Cardiac fibroblast (primary cell): ENCODE measurements around the gene KRT77.

Source experiments
- DNase-seq, 2 donors: peaks; one replicate each; pipeline versions ENCODE4 v3.0.0 to v3.0.0-alpha.2; 2010; ENCODE audit warnings: low read depth in 2 of 2
- H3K4me3 ChIP-seq, 2 donors: replicated peaks in 1 of 2; 1 replicate in 1 of 2; 2 replicates in 1 of 2; pipeline ENCODE4 v1.5.1; 2011; ENCODE audit warnings: low read depth in 2 of 2, low read length in 2 of 2, mild to moderate bottlenecking in 2 of 2, moderate library complexity in 1 of 2
- TF ChIP-seq, protein P1 (sequence below): IDR thresholded peaks from one replicate; pipeline ENCODE4 v1.5.1; 2011; ENCODE audit warnings: low read depth, mild to moderate bottlenecking, low read length, inconsistent platforms

The KRT77 gene

DNA sequence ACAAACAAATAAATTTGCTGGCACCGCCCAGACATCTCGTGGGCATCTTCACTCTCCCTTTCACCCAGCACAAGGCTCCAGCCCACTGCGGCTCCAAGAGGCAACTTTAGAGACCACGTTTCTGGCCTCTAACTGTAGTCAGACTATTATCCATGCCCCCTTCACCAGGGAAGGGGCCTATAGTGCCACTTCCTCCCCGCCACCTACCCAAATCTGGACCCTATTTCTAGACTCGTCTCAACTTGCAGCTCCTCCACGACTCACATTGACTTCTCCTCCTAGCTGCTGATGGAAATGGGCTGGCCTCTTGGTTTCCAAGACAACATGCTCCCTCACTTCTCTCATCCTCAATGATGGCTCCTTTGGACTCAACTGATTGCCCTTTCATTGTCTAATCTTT lies 35.4 kb downstream of the KRT77 start:
- no peak for DNase-seq
- H3K4me3 ChIP-seq: no peak overlapping the region
- TF ChIP-seq, protein P1, sequence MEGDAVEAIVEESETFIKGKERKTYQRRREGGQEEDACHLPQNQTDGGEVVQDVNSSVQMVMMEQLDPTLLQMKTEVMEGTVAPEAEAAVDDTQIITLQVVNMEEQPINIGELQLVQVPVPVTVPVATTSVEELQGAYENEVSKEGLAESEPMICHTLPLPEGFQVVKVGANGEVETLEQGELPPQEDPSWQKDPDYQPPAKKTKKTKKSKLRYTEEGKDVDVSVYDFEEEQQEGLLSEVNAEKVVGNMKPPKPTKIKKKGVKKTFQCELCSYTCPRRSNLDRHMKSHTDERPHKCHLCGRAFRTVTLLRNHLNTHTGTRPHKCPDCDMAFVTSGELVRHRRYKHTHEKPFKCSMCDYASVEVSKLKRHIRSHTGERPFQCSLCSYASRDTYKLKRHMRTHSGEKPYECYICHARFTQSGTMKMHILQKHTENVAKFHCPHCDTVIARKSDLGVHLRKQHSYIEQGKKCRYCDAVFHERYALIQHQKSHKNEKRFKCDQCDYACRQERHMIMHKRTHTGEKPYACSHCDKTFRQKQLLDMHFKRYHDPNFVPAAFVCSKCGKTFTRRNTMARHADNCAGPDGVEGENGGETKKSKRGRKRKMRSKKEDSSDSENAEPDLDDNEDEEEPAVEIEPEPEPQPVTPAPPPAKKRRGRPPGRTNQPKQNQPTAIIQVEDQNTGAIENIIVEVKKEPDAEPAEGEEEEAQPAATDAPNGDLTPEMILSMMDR: no peak

DNA sequence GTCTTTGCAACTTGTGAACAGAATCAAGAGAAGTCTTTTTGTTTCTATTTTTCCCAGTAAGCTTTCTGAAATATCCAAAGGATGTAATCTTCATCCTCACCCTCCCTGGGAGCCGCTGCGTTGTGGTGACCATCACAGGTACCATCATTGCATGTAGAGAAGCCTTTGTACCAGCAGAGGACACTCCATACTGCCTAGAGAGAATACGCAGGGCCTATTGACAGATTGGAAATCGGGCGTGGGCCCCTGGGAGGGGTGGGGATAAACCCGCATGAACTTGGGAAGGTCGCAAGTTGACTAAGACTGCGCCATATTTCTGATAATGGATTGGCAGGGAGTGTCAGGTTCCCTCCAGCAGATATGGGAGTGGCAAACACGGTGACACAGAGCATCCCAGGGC lies 35.8 kb downstream of the KRT77 start:
- H3K4me3 ChIP-seq: no peak overlapping the region
- no peak for DNase-seq
- TF ChIP-seq, protein P1: peak; percentile 22

DNA sequence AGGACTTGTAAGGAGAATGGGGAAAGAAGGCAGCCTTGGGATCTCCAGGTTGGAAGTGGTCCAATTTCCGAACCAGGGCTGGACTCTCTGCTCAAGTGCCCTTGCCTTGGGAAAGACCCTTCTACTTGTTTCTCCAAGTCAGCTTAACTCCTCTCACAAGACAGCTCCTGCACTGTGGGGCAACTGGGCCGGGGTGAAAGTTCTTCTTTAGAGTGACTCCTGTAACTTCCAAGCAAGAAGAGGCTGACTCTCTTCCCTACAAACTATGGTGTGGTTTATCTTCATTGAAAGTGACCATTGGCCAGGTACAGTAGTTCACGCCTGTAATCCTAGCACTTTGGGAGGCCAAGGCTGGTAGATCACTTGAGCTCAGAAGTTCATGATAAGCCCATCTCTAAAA lies 36.9 kb downstream of the KRT77 start:
- TF ChIP-seq, protein P1: no peak
- no peak for DNase-seq
- no peak overlapping the region for H3K4me3 ChIP-seq

DNA sequence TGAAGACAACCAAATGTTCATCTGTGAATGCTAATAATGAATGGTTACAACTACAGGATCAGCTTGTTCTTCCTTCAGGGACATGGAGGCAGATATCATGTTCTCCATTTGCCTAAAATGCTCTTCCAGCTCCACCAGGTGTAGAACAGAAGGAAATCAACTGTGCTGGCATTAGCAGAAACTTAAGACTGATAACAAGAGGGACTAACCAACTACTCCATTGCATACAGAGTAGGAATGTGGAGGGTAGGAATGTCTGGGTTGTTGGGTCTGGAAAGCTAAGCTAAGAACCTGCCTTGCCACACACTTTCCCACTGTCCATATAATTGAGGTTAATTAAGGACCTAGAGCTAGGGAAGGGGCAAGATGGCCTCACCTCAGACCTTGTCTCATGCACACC lies 39.9 kb downstream of the KRT77 start:
- TF ChIP-seq, protein P1: no peak
- no peak overlapping the region for H3K4me3 ChIP-seq
- DNase-seq: no peak

DNA sequence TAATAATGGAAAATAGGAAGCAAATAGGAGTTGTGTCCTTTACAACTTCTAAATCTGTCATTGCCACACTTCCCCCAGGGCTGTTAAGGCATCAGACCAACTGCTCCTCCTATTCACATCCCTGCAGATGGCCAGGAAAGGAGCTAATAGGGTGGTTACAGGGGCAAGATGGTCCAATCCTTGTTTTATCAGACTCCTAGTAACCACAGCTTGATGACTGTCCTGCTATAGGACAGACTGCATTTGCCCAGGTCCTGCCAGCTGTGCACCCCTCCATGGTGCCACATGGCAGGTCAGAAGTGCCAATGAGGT lies 40.5 kb downstream of the KRT77 start:
- no peak for DNase-seq
- H3K4me3 ChIP-seq: no peak overlapping the region
- TF ChIP-seq, protein P1: no peak

DNA sequence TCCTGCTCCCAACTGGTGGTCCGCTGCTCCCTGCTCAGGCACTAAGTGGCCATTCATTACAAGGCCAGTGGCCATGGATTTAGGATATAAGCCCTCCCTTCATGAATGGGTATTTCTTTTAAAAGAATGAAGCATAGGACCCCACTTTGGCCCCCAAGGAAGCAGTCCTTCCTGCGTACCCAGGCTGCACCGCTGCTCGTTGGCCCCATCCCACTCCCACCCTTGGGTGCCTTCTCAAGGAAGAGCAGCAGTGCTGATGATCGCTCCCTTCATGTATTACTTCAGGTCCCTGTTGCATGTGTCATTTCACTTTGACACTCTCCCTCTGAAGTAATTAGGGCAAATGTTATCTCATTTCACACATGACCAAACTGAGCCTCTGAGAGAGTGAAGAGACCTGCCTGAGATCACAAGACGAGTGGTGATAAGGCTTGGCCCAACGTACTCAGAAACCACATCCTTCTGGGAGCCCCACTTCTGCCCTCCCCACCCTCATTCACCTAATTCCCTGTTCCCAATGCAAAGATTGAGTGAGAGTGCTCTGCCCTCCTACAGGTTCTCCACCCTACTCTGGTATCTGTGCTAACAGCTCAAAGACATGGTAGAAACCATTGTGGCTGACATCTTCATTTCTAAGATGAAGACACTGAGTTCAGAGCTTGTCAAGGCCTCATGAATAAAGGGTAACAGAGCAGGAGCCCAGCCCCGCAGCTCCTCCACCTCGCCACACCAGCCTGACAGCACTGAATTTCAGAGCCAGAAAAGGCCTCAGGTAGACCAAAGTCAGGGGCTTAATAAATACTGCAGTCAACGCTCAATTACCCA lies 41.0 kb downstream of the KRT77 start:
- TF ChIP-seq, protein P1: no peak
- no peak overlapping the region for H3K4me3 ChIP-seq

DNA sequence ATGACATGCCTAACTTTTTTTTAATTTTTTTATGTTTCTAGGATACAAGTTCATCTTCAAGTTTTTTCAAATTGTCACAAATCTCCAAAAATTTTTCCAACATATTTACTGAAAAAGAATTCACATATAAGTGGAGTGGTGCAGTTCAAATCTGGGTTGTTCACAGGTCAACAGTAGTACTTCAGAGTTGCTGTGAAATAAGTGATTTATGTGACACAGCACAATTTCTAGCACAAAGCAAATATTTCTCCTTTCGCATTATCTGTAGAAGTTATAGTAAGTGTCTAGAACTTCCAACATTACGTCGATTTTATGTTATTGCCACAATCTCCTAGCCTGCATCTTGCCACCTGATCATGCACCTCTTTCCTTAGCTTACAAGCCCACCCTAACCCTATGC lies 41.7 kb downstream of the KRT77 start:
- H3K4me3 ChIP-seq: no peak overlapping the region
- DNase-seq: no peak
- TF ChIP-seq, protein P1: no peak

More for the DNA sequence above, 41.0 kb downstream of the KRT77 start:
- DNase-seq: no peak
